ENCODE data around the gene HSBP1L1. TPM values are rescaled to one million over a fixed set of nuclear protein-coding genes. Genes with fewer than 3 reads are reported as not detected.

Gene HSBP1L1
- total RNA-seq, 4 donors from 2014 or later = 13.2 to 20.1 (median 17.3) TPM

DNA sequence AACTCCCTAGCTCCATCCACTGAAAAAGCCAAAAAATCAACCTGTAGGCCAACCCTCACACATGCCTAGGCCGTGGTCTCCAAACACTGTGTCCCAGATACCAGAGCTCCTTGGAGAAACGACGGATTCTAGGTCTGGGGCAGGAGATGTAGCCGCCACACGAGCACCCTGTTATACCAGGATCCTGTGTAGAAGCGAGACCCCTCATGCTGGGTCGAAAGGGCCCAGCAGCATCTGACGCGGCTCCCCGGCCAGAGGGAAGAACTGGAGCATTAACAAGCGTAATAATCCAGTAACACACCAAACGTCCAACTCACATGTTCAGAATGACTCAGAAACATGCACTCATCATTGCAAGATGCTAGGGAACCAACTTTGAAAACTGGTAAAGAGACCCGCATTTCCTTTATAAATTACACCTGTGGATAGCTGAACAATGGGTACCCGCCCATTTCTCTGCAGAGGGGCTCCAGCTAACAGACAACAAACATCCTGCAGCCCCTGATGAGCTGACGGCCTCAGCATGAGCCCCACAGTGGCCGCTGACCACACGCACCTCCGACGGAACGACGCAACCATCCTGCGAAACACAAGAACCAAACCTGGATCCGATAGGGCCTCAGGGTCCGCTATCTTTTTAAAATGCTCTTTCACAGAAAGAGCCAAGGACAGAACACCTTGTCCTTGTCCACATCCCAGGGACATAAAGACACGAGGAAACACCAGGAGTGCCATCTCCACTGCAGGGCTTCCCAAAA is 27.2 kb upstream of the HSBP1L1 start:
- TF ChIP-seq, protein P1, sequence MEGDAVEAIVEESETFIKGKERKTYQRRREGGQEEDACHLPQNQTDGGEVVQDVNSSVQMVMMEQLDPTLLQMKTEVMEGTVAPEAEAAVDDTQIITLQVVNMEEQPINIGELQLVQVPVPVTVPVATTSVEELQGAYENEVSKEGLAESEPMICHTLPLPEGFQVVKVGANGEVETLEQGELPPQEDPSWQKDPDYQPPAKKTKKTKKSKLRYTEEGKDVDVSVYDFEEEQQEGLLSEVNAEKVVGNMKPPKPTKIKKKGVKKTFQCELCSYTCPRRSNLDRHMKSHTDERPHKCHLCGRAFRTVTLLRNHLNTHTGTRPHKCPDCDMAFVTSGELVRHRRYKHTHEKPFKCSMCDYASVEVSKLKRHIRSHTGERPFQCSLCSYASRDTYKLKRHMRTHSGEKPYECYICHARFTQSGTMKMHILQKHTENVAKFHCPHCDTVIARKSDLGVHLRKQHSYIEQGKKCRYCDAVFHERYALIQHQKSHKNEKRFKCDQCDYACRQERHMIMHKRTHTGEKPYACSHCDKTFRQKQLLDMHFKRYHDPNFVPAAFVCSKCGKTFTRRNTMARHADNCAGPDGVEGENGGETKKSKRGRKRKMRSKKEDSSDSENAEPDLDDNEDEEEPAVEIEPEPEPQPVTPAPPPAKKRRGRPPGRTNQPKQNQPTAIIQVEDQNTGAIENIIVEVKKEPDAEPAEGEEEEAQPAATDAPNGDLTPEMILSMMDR (IDR thresholded peaks at IDR 0.05) = no peak
- DNase-seq (ENCODE audit: low spot score) = peak; percentile 8
- no peak for ATAC-seq (ENCODE audit: low FRiP score)

- DNase-seq (ENCODE audit: low spot score) (peak; percentile 3), ATAC-seq (ENCODE audit: low FRiP score) (no peak)
- TF ChIP-seq, protein P1 (IDR thresholded peaks at IDR 0.05) = no peak
Measured at GRCh38 chr18:79938196-79938595, 26.2 kb upstream of the HSBP1L1 start.

- no peak for DNase-seq (ENCODE audit: low spot score)
- TF ChIP-seq, protein P1 (IDR thresholded peaks at IDR 0.05) = no peak
Measured at GRCh38 chr18:79939096-79939495, 25.3 kb upstream of the HSBP1L1 start.

GRCh38 chr18:79940126-79940813 is 24.2 kb upstream of the HSBP1L1 start:
- DNase-seq (ENCODE audit: low spot score) (peak; percentile 4), ATAC-seq (ENCODE audit: low FRiP score) (no peak)
- TF ChIP-seq, protein P1 (IDR thresholded peaks at IDR 0.05) = no peak

More at GRCh38 chr18:79939096-79939495, 25.3 kb upstream of the HSBP1L1 start:
- ATAC-seq (ENCODE audit: low FRiP score) = no peak

- peak; percentile 17 for DNase-seq (ENCODE audit: low spot score)
Measured at GRCh38 chr18:79940814-79941472, 23.5 kb upstream of the HSBP1L1 start.

DNA sequence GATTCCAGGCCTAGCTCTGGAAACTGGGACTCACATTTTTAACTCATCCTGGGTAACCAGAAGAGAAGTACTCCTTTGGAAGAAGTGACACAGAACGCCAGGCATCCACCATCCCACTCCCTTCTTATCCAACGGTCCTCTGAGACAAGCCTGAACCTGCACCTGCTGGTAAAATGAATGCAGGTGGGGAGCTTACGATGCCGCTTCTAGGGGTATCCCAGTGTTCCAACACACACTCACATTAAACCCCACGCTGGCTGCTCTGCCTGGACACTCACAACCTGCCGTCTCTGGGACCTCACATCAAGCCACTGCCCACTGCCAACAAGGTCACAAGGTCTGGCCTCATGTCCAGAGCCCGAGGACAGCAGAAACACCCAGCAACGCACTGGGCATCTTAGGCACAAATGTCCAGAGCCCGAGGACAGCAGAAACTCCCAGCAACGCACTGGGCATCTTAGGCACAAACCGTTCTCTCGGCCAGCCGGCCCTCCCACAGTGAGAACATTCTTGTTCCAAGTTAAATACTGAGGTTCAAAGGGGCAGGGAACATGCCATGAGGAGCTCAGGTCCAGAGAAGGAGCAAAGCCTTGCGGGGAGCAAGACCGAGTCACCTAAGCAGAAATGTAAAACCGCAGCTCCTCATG is 22.8 kb upstream of the HSBP1L1 start:
- ATAC-seq (ENCODE audit: low FRiP score) (no peak), DNase-seq (ENCODE audit: low spot score) (peak; percentile 10)
- TF ChIP-seq, protein P1 (IDR thresholded peaks at IDR 0.05) = no peak

More at GRCh38 chr18:79940814-79941472, 23.5 kb upstream of the HSBP1L1 start:
- no peak for ATAC-seq (ENCODE audit: low FRiP score)
- TF ChIP-seq, protein P1 (IDR thresholded peaks at IDR 0.05) = no peak
